ENCODE data around the gene UMOD. TPM values are rescaled to one million over a fixed set of nuclear protein-coding genes. Genes with fewer than 3 reads are reported as not detected.

The UMOD gene
- total and polyA plus RNA-seq, 12 donors = not detected

- Histone ChIP-seq H3K4me1 (peaks cover 0 to 3% (median 0%) of the 10 kb centered on the region in 9 donors), H3K36me3 (no peaks in the 10 kb centered on the region), H3K4me3 (no peak overlapping the region), H3K27me3 (peaks cover 0 to 23% (median 5%) of the 10 kb centered on the region in 7 donors), H3K9me3 (no peaks in the 10 kb centered on the region), H3K27ac (no peak overlapping the region)
- ATAC-seq (no peak), DNase-seq (no peak)
- intact Hi-C loops (cut with DNase I) = loop anchor here in 3 of 10 donors (5.0 to 10.0 kb wide), 2 partner anchors 473 to 776 kb away; no protein-coding TSS in a partner anchor
- TF ChIP-seq, protein P1, sequence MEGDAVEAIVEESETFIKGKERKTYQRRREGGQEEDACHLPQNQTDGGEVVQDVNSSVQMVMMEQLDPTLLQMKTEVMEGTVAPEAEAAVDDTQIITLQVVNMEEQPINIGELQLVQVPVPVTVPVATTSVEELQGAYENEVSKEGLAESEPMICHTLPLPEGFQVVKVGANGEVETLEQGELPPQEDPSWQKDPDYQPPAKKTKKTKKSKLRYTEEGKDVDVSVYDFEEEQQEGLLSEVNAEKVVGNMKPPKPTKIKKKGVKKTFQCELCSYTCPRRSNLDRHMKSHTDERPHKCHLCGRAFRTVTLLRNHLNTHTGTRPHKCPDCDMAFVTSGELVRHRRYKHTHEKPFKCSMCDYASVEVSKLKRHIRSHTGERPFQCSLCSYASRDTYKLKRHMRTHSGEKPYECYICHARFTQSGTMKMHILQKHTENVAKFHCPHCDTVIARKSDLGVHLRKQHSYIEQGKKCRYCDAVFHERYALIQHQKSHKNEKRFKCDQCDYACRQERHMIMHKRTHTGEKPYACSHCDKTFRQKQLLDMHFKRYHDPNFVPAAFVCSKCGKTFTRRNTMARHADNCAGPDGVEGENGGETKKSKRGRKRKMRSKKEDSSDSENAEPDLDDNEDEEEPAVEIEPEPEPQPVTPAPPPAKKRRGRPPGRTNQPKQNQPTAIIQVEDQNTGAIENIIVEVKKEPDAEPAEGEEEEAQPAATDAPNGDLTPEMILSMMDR (IDR thresholded peaks at IDR 0.05) = no peak
- 52 to 57% methylated on average over 3 of the region's 3 CpGs for WGBS, 2 donors
Observed at GRCh38 chr16:20380782-20381181, 28.3 kb upstream of the UMOD start.

- Histone ChIP-seq H3K27ac (no peak overlapping the region), H3K36me3 (no peaks in the 10 kb centered on the region), H3K4me3 (no peak overlapping the region), H3K27me3 (peaks cover 0 to 33% (median 9%) of the 10 kb centered on the region in 7 donors), H3K9me3 (peaks cover 0 to 8% (median 0%) of the 10 kb centered on the region in 11 donors), H3K4me1 (no peaks in the 10 kb centered on the region)
- WGBS, 2 donors = 78 to 85% methylated on average over 5 of the region's 5 CpGs
- DNase-seq (no peak), ATAC-seq (no peak)
- TF ChIP-seq, protein P1 (IDR thresholded peaks at IDR 0.05) = no peak
- intact Hi-C loops (cut with DNase I) = no loop called here
Observed at GRCh38 chr16:20377181-20377580, 24.7 kb upstream of the UMOD start.

- no peak overlapping the region for H3K27ac ChIP-seq
- H3K27me3 ChIP-seq = peaks cover 0 to 27% (median 8%) of the 10 kb centered on the region in 7 donors
- TF ChIP-seq, protein P1 (IDR thresholded peaks at IDR 0.05) = no peak
- intact Hi-C loops (cut with DNase I) = no loop called here
- H3K4me3 ChIP-seq = no peak overlapping the region
- DNase-seq = no peak
- peaks cover 0 to 8% (median 0%) of the 10 kb centered on the region in 11 donors for H3K9me3 ChIP-seq
- H3K36me3 ChIP-seq = no peaks in the 10 kb centered on the region
- no peaks in the 10 kb centered on the region for H3K4me1 ChIP-seq
- WGBS, 2 donors = 73 to 85% methylated on average over 5 of the region's 5 CpGs
- no peak for ATAC-seq
Observed at GRCh38 chr16:20372701-20373100, 20.2 kb upstream of the UMOD start.

- intact Hi-C loops (cut with DNase I) = loop anchor here in 1 of 10 donors (5.0 kb wide), 1 partner anchor 642 kb away; no protein-coding TSS in a partner anchor
- H3K9me3 ChIP-seq = peaks cover 0 to 8% (median 0%) of the 10 kb centered on the region in 11 donors
- no peaks in the 10 kb centered on the region for H3K4me1 ChIP-seq
- WGBS, 2 donors = 61 to 68% methylated on average over 9 of the region's 9 CpGs
- no peak overlapping the region for H3K4me3 ChIP-seq
- DNase-seq (no peak), ATAC-seq (no peak)
- peaks cover 0 to 39% (median 13%) of the 10 kb centered on the region in 7 donors for H3K27me3 ChIP-seq
- no peak overlapping the region for H3K27ac ChIP-seq
- TF ChIP-seq, protein P1 (IDR thresholded peaks at IDR 0.05) = no peak
- no peaks in the 10 kb centered on the region for H3K36me3 ChIP-seq
Observed at GRCh38 chr16:20369452-20370054, 17.0 kb upstream of the UMOD start.

Data from heart right ventricle (tissue), 16 donors.